Peyer's patch (tissue), 4 donors: ENCODE results near the gene GPX4. TPM values are rescaled to one million over a fixed set of nuclear protein-coding genes. Genes with fewer than 3 reads are reported as not detected.

Source experiments
- DNase-seq, 3 donors: peaks; one replicate each; pipeline ENCODE4 v3.0.0-alpha.2; 2017 to 2019
- H3K27ac ChIP-seq, 4 donors: fragments of 200-600 bp; sonication (generic); one replicate each; pipeline ENCODE4 v1.5.1; 2016 to 2019
- H3K27me3 ChIP-seq, 2 donors: fragments of 200-600 bp; sonication (generic); one replicate each; pipeline ENCODE4 v1.5.1; 2019
- H3K36me3 ChIP-seq, 3 donors: fragments of 200-600 bp; sonication (generic); one replicate each; pipeline ENCODE4 v1.5.1; 2016 to 2019
- H3K4me1 ChIP-seq, 4 donors: fragments of 200-600 bp; sonication (generic); one replicate each; pipeline ENCODE4 v1.5.1; 2016 to 2019
- H3K4me3 ChIP-seq, 4 donors: fragments of 200-600 bp; sonication (generic); 1 replicate in 3 of 4; 2 replicates in 1 of 4; pipeline ENCODE4 v1.5.1; 2016 to 2019; ENCODE audit warnings: mild to moderate bottlenecking in 1 of 4
- H3K9me3 ChIP-seq, 4 donors: fragments of 200-600 bp; sonication (generic); one replicate each; pipeline ENCODE4 v1.5.1; 2016 to 2019; ENCODE audit warnings: mild to moderate bottlenecking in 1 of 4
- POLR2A ChIP-seq, 2 donors: fragments of 450-650 bp; IDR thresholded peaks; one replicate each; pipeline ENCODE4 v1.5.1; 2017; ENCODE audit warnings: antibody characterized with exemption in 2 of 2, mild to moderate bottlenecking in 2 of 2, moderate library complexity in 2 of 2
- total RNA-seq, 4 donors: library from RNA; depleted of rRNA; stranded (reverse); fragments of >200 nt; gene quantifications; one replicate each; pipeline ENCODE4 v1.1.0, GENCODE V29; 2016
- TF ChIP-seq, protein P1 (sequence below), 6 experiments: fragments of 450-650 bp in 4 of 6; fragments of 200-600 bp in 2 of 6; sonication (generic) in 1 of 6; IDR thresholded peaks; one replicate each; pipeline ENCODE4 v1.5.1; 2017 to 2019; ENCODE audit warnings: antibody characterized with exemption in 6 of 6, mild to moderate bottlenecking in 3 of 6, moderate library complexity in 1 of 6

Gene GPX4
- total RNA-seq, 4 donors from 2014 or later: 258 to 493 (median 326) TPM

DNA sequence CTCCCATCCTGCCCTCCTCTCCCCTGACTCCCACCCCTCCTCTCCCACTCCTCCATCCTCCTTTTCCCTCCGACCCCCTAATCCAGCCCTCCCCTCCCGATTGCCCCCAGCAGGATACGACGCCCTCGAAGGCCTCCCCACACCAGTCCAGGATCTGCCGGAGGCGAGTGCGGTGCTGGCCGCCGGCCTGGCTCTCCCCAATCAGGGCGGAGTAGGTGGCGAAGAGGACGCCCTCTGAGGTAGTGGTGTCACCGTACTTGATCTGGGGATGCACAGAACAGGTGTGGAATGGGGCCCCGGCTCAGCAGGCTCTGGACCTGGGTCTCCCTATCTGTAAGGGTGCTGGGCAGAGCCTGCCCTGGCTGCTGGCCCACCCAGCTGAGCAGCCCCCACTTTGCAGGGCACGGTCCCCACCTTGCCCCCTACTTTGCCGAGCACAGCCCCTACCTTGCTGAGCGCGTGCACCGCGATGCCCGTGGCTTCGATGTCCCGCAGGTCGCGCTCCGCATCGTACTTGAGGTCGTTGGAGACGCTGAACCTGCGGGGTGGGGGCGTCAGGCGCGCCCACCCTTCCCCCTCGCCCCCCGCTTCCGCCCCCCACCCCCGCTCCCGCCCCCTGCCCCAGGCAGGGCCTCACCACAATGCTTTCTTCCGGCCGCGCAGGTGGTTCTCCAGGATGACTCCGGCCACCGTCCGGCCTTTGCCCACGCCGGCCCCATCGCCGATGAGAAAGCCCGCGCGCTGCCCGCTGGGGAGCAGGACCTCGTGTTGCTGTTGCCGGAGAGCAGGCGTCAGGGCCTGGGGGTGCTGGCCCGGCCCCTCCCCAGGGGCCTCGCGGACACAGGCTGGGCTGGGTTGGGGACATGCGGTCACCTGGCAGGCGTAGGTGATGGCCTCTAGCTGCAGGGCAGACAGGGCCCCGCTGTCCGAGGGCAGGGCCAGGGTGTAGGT is 18.5 kb downstream of the GPX4 start:
- Histone ChIP-seq H3K27ac (peak overlapping the region in 1 of 4 donors; percentile 27), H3K27me3 (no peaks in the 10 kb centered on the region), H3K4me3 (no peak overlapping the region), H3K4me1 (no peaks in the 10 kb centered on the region), H3K36me3 (peaks cover 0 to 92% (median 0%) of the 10 kb centered on the region in 3 donors), H3K9me3 (no peaks in the 10 kb centered on the region)
- no peak for TF ChIP-seq POLR2A (IDR thresholded peaks at IDR 0.05)
- DNase-seq: no peak

DNA sequence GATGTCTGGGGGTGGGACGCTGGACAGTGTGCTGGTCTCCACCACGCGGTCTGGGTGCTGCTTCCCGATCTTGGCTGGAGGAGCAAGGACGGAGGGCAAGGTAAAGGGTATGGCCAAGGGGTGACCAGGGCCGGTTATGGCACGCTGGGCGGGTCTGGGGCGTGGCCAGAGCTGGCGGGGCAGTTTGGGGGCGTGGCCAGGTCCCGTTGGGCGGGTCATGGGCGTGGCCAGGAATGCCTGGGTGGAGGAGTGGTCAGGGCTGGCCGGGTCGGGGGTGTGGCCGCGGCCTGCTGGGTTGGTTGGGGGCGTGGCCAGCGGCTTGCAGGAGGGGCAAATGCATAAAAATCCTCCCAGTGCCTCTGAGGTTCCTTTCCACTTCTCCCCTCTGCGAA is 19.2 kb downstream of the GPX4 start:
- H3K36me3 ChIP-seq: peaks cover 0 to 90% (median 0%) of the 10 kb centered on the region in 3 donors
- peak overlapping the region in 1 of 4 donors; percentile 27 for H3K27ac ChIP-seq
- H3K4me3 ChIP-seq: no peak overlapping the region
- no peaks in the 10 kb centered on the region for H3K9me3 ChIP-seq
- no peaks in the 10 kb centered on the region for H3K27me3 ChIP-seq
- TF ChIP-seq, protein P1, sequence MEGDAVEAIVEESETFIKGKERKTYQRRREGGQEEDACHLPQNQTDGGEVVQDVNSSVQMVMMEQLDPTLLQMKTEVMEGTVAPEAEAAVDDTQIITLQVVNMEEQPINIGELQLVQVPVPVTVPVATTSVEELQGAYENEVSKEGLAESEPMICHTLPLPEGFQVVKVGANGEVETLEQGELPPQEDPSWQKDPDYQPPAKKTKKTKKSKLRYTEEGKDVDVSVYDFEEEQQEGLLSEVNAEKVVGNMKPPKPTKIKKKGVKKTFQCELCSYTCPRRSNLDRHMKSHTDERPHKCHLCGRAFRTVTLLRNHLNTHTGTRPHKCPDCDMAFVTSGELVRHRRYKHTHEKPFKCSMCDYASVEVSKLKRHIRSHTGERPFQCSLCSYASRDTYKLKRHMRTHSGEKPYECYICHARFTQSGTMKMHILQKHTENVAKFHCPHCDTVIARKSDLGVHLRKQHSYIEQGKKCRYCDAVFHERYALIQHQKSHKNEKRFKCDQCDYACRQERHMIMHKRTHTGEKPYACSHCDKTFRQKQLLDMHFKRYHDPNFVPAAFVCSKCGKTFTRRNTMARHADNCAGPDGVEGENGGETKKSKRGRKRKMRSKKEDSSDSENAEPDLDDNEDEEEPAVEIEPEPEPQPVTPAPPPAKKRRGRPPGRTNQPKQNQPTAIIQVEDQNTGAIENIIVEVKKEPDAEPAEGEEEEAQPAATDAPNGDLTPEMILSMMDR (IDR thresholded peaks at IDR 0.05): no peak
- TF ChIP-seq POLR2A (IDR thresholded peaks at IDR 0.05): no peak
- H3K4me1 ChIP-seq: no peaks in the 10 kb centered on the region
- DNase-seq: peak; percentile 53 to 83 (median 78)

DNA sequence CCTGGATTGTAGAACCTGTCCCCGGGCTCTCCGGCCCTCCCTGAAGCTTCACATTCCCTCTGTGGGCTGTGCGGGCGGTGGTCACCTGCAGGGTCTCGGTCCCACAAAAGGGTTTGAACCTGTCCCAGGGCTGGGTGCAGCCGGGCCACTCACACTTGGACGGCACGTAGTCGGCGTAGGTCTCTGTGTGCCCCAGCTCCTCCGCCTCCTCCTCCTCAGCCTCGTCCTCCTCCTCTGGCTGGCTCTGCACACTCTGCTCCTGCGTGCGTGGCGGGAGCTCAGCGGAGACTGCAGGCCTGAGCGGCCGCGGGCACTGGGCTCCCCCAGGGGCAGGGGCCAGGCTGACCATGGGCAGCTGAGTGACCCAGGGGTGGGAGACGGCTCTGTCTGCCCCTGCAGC is 19.6 kb downstream of the GPX4 start:
- Histone ChIP-seq H3K27ac (no peak overlapping the region), H3K27me3 (no peaks in the 10 kb centered on the region), H3K36me3 (peaks cover 0 to 86% (median 0%) of the 10 kb centered on the region in 3 donors), H3K4me3 (no peak overlapping the region), H3K4me1 (no peaks in the 10 kb centered on the region), H3K9me3 (no peaks in the 10 kb centered on the region)
- TF ChIP-seq, protein P1 (IDR thresholded peaks at IDR 0.05): no peak
- TF ChIP-seq POLR2A (IDR thresholded peaks at IDR 0.05): no peak
- DNase-seq: no peak

DNA sequence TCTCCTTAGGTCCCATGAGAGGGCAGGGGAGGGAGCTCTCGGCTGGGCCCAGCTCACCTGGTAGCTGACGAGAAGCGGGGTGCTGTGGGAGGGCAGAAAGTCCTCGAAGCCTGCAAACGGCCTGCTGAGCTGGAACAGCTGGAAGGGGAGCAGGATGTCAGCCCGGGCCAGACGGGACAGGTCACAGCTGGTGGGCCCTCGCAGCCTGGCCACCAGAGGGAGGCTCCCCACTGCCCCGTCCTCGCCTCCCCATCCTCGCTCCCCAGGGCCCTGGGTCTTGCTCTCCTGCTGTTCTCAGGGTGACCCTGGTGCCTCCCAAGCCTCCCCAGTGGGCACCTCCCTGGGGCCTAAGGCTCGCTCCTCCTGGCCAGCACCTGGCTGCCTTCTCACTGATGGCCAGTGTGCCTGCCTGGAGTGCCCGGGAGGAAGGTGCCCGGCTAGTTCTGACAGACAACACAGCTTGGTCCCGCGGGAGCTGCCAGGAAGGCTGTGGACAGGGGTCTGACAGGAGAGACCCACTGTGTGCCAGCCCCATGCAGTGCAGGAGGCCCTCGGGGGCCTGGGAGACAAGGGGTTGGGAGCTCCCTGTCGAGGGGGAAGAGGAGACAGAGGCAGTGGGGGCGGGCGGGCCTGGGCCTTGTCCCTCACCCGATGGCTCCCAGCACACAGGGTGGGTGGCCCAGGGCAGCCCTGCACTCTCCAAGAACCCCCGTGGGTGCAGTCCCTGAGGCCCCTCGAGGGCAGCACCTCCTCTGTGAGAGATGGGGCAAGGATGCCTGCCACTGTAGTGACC is 20.3 kb downstream of the GPX4 start:
- TF ChIP-seq, protein P1 (IDR thresholded peaks at IDR 0.05): no peak
- no peak for TF ChIP-seq POLR2A (IDR thresholded peaks at IDR 0.05)
- no peak for DNase-seq
- H3K4me3 ChIP-seq: no peak overlapping the region
- H3K4me1 ChIP-seq: no peaks in the 10 kb centered on the region
- H3K27me3 ChIP-seq: no peaks in the 10 kb centered on the region
- peak overlapping the region in 1 of 4 donors; percentile 39 for H3K27ac ChIP-seq
- no peaks in the 10 kb centered on the region for H3K9me3 ChIP-seq
- peaks cover 0 to 79% (median 0%) of the 10 kb centered on the region in 3 donors for H3K36me3 ChIP-seq

DNA sequence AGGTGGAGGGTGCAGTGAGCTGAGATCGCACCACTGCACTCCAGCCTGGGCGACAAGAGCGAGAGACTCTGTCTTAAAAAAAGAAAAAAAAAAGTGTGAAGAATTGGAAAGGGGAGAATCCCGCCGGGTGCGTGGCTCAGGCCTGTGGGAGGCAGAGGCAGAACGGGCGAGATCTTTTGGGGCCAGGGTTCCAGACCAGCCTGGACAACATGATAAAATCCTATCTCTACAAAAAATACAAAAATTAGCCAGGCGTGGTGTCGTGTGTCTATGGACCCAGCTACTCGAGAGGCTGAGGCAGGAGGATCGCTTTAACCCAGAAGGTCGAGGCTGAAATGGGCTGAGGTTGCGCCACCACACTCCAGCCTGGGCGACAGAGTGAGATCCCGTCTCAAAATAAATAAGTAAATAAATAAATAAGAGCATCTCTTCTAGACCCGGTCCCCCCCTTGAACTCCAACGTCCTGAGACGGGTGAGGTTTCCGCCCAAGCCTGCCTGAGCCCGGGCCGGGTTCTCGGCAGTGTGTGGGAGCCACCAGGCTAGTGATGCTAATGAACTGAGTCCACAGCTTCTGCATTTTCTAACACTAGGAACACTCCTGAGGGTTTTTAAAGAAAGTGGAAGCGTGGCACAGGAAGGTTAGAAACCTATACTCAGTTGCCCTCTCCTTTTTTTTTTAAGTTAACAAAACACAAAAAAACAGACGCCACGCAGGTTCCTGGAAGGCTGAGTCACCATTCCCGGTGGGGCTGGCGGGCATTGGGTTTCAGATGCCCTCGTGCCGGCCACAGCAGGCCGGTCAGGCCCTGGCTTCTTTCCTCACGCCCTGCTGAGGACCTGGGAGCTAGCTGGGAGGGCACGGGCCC is 22.0 kb downstream of the GPX4 start:
- no peaks in the 10 kb centered on the region for H3K9me3 ChIP-seq
- peaks cover 0 to 16% (median 8%) of the 10 kb centered on the region in 4 donors for H3K4me1 ChIP-seq
- no peak overlapping the region for H3K4me3 ChIP-seq
- H3K36me3 ChIP-seq: peaks cover 0 to 62% (median 0%) of the 10 kb centered on the region in 3 donors
- no peaks in the 10 kb centered on the region for H3K27me3 ChIP-seq
- H3K27ac ChIP-seq: no peak overlapping the region
- no peak for DNase-seq
- TF ChIP-seq, protein P1 (IDR thresholded peaks at IDR 0.05): no peak
- no peak for TF ChIP-seq POLR2A (IDR thresholded peaks at IDR 0.05)
